Skeletal muscle cell (primary cell): ENCODE measurements around the gene USHBP1.

ENCODE experiments used
- DNase-seq: peaks from one replicate; pipeline ENCODE4 v3.0.0-alpha.2; 2010; ENCODE audit warnings: low read depth
- H3K4me3 ChIP-seq: 2 replicates; pipeline ENCODE4 v1.5.1; 2011; ENCODE audit warnings: low read depth, mild to moderate bottlenecking, control low read depth, low read length, moderate library complexity

Gene USHBP1

DNA sequence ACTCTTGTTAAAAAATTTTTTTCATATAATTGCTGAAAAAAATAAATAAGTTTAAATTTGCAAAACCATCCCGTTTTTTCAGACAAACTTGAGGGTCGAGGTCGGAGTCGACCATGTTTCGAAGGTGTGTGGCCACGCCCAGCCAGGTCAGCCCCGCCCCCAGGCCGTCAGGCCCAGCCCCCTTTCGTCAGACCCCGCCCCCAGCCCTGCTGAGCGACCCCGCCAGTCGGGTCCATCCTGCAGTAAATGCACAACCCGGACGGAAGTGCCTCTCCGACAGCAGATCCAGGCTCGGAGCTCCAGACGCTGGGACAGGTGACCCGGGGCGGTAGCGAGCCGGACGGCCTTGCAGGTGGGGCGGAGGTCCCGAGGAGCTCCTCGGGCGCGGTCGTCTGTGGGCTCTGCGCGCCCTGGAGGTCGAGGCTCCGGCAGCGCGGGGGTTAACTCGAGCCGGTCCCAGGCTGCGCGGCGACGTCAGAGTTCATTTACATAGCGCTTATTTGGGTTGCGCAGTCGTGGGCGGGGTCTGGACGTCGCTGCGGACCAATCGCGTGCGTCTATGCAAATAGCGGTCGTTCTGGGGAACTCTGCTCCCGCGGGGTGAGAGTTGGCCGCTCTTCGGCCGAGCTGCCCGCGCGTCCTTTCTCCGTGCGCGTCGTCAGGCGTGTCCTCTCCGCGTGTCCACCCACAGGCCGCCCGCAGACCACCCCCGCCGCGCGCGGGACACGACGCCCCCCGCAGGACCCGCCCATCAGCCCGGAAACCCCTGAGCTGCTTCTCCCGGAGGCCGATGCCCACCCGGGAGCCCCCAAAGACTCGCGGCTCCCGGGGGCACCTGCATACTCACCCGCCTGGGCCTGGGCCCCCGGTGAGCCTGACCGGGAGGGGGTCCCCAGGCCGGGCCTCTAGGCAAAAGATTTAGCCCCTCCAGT is 38.3 kb downstream of the USHBP1 start, which contains the start of gene OCEL1:
Gene OCEL1, plus strand, starts transcription at position 225 of the 932 bp plus-strand sequence. Its CDS starts 22 bp downstream, at position 247.
- H3K4me3 ChIP-seq, result peak within 1 kb of the TSS; percentile 71
- DNase-seq, result peak; percentile 88

DNA sequence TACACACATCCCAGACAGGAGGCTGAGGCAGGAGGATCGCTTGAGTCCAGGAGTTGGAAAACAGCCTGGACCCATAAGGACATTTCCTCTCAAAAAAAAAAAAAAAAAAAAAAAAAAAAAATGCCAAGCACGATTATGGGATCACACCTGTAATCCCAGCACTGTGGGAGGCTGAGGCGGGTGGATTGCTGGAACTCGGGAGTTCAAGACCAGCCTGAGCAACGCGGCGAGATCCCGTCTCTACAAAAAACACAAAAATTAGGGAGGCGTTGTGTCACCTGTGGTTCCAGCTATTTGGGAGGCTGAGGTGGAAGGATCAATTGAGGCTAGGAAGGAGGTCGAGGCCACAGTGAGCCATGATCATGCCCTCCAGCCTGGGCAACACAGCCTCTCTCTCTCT is 39.5 kb downstream of the USHBP1 start:
- DNase-seq, result no peak
- H3K4me3 ChIP-seq, result no peak overlapping the region

DNA sequence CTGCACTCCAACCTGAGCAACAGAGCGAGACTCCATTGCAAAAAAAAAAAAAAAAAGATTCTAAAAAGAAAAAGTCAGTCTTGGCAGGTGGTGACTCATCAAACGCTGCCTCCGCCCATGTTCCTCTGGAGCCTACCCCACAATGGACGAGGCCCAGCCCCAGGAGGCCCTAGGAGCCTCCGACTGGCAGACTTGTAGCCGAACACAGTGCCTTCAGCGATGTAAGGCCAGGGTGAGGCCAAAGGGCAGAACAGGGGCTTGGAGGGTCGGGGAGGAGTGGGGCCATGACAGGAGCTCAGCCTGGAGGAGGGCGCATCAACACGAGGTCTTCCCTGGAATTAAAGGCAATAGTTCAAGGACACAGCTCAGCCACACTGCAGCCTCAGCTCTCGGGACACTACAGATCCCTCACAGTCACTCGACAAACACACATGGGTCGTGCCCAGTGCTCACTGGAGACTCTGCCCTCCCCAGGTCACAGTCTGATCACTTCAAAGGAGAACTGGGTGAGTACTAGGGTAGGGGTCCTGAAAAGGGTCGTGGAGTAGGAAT is 44.3 kb downstream of the USHBP1 start:
- H3K4me3 ChIP-seq, result no peak overlapping the region
- DNase-seq, result peak; percentile 35

DNA sequence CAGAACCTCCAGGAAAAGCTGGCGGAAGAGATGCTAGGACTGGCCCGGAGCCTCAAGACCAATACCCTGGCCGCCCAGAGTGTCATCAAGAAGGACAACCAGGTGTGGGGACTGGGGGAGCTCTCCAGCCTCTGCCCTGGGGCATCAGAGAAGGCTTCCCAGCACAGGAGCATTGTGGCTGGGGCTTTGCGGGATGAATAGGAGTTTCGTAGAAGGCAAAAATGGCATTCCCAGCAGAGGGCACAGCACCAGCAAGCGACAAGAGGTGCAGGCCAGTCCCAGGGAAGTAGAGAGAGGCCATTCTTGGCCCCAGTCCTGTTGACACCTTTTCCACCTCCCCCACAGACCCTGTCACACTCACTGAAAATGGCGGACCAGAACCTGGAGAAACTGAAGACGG is 45.3 kb downstream of the USHBP1 start:
- no peak for DNase-seq
- no peak overlapping the region for H3K4me3 ChIP-seq

DNA sequence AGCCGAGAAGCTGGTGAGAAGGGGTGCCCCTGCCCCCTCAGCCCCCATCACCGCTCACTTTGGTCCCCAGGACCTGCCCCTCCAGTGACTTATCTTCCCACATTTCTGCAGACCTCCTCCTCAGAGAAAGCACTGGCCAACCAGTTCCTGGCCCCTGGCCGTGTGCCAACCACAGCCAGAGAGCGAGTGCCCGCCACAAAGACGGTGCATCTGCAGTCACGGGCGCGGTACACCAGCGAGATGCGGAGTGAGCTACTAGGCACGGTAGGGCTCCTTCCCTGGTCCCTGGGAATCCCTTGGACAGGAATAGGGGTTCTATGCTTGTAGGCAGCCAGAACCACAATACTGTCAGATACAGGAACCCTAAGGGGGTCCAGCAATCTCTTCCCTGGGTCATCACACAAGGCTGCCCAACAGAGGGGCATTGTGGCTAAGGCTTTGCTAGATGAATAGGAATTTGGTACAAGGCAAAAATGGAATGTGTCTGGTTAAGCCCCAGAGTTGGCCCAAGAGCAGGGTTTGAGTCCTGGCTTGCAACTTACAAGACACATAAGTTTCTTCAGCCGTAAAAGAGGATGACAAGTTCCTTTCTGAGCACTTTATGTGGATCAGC is 48.4 kb downstream of the USHBP1 start:
- no peak for DNase-seq
- H3K4me3 ChIP-seq, result peak overlapping the region; percentile 65

DNA sequence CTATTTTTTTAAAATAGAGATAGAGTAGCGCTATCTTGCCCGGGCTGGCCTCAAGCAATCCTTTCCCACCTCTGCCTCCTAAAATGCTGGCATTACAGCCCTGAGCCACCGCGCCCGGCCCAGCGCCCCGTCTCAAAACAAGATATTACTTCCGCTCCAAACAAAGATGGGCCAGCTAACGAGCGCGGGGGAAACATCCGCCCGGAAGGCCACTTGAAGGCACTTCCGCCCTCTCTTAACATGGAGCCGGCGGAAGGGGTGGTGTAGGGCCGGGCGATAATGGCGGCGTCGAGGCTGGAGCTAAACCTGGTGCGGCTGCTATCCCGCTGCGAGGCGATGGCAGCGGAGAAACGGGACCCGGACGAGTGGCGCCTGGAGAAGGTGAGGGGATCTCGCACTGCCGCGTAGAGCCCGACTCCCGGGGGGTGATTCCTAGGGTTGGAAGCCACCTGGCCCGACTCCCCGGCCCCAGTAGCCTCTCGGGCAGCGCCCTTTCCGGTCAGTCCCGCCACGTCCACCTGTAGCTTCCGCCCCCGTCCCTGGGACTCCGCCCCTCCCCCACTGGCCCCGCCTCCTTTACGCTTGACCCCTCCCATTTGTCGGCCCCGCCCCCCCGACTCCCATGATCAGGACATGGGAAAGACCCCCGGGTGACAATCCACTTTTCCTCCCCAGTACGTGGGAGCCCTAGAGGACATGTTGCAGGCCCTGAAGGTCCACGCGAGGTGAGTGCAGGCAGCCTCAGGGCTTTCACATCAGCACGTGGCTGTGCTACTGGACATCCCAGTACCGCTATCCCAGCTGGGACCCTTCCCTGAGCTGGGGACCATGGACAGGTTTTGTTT is 49.2 kb downstream of the USHBP1 start, which contains the start of gene USE1:
Gene USE1, plus strand, starts transcription at position 231 of the 845 bp plus-strand sequence. Its CDS starts 49 bp downstream, at position 280.
- H3K4me3 ChIP-seq, result peak within 1 kb of the TSS; percentile 65
- peak; percentile 66 for DNase-seq

DNA sequence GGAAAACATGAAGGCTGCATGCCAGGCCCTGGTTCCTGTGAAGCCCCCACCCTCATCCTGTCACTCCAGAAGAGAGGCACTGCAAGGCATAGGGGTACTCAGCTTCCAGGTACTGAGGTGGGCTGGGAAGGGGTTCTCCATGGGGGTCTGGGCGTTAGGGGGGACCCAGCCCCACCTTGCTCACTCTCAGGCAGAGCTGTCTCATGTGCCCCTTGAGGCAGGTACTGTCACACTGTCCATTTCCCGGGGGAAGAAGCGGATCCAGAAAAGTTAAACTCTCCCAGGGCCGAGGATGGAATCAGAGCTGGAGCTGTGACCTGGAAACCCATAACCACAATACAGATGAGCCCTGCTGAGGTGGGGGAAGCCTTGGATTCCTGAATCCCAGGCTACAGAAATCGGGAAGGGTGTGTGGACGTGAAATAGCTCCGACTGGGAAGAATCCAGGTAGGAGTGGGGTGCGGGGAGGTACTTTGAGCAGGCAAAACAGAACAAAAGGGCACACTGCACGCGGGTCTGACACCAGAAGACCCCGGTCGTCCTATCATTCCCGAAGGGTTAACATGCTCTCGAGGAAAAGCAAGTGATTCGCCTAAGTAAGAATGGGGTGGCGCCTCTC is 49.9 kb downstream of the USHBP1 start:
- no peak for DNase-seq
- peak overlapping the region; percentile 65 for H3K4me3 ChIP-seq

DNA sequence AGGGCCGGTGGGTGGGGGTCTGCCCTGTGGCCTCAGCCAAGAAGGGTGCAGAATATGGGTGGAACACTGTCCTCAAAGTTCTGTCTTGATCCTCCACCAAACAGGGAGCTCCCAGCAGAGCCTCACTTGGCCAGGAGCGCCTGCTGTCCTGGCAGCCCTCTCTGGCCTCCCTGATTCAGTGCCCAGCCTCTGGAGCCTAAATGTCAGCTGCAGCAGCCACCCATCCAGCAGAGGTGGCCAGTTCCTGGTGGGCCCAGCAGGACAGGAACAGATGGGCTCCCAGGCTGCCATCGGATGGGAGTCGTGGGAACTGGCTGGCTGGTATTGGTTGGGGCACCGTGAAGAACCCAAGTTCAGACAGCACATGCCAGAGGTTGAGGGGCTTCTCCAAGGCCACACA is 51.2 kb downstream of the USHBP1 start:
- DNase-seq, result no peak
- H3K4me3 ChIP-seq, result no peak overlapping the region

DNA sequence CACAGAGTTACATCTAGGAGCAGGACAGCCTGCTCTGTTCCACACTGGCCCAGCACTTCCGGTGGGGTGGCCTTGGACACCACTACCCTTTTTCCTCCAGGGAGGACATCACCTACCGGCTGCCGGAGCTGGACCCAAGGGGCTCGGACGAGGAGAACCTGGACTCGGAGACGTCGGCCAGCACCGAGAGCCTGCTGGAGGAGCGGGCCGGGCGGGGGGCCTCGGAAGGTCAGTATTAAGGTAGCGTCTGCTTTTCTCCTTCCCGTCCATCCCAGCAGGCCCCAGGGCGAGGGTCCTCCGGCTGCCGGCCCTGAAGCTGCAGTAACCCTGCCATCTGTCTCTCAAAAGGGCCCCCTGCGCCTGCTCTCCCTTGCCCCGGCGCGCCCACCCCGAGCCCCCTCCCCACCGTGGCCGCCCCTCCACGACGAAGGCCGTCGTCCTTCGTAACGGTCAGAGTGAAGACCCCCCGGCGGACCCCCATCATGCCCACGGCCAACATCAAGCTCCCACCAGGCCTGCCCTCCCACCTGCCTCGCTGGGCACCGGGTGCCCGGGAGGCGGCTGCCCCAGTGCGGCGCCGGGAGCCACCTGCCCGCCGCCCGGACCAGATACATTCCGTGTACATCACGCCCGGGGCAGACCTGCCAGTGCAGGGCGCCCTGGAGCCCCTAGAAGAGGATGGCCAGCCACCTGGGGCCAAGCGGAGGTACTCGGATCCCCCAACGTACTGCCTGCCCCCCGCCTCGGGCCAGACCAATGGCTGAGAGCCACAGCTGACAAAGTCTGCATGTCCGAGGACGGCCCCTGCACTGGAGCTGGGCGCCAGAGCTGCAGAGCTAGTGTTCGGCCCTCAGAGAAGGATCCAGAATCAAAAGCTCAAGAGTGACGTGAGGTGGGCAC is 52.7 kb downstream of the USHBP1 start:
- no peak for DNase-seq
- H3K4me3 ChIP-seq, result no peak overlapping the region

DNA sequence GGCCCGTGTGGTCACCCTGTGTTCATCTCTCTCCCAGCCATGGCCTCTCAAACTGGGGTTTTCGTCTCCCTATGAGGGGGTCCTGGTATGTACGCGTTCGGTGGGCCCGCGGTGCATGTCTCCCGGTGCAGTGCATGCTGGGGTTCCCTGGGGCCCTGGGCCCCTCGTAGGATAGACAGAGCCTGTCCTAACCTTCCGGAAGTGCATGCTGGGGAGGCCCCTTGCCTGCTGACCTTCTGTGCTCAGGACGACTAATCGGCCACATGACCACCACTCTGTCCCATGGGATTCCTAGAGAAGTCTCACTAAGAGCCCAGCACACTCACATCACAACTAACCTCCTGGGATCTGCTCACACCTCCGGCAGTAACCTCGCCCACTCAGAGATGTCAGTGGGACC is 54.2 kb downstream of the USHBP1 start:
- no peak for DNase-seq

DNA sequence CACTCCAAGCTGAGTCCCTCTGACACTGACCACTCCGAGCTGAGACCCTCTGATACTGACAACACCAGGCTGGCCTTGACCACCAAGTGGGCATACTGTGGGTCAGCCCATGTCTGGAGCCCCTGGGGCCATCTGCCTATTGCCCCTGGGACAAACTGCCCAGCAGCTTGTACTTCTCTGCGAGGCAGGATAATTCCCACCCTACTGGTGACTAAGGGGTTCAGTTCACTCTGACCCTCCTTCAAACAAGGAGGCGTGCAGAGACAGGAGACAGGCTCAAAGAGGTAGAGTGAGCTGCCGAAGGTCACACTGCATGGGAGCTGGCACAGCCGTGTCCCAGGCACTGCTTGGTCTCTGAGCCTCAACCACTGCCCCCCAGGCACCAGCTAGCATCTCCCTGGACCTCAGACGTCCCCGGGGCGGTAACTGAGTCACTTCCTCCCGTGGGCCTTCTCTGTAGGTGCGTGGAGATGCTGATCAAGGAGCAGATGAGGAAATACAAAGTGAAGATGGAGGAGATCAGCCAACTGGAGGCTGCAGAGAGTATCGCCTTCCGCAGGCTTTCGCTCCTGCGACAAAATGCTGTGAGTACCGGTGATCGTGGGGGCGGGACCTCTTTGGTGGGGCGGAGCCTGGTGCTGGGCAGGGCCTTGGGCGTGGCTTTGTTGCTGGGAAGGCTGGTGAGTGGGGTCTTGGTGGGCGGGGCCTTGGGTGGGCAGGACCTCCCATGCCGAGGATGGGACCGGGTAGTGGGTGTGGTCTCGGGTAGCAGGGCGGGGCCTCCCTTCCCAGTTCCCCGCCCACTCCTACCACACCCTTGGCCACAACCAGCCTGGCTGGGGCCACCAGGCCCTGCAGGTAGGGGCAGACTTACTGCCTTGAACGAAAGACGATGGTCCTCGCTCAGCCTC is 55.2 kb downstream of the USHBP1 start:
- H3K4me3 ChIP-seq, result no peak overlapping the region
- no peak for DNase-seq

More for the DNA sequence above, 54.2 kb downstream of the USHBP1 start:
- H3K4me3 ChIP-seq, result no peak overlapping the region

DNA sequence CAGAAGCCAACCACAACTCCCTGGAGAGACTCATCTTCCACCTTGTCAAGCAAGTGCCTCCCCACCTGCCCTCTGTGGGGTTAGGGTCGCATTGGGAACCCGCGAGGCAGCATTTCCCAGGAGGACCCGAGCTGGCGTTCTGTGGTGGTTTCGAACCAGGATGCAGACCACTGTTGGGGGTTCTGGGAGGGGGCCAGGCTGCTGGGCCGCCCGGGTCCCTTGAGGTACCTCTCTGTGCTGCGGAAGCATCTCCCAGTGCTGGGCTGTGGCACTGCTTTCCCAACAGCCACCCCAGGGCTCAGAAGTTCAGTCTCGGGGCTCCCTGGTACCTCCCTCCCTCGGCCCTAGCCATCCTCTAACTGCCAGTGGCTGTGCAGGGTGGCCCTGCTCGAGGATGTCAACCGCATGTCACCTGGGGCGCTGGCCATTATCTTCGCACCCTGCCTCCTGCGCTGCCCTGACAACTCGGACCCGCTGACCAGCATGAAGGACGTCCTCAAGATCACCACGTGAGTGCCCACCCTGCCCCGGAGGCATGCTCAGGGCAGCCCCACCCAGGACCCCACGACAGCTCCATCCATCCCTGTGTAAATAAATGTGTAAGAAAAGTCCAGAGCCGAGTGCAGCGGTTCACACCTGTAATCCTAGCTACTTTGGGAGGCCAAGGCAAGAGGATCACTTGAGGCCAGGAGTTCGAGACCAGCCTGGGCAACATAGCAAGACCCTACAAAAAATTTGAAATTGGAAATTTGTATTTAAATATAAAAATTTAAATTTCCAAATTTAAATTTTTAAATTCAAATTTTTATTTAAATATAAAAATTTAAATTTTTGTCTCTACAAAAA is 57.6 kb downstream of the USHBP1 start:
- no peak overlapping the region for H3K4me3 ChIP-seq
- no peak for DNase-seq

DNA sequence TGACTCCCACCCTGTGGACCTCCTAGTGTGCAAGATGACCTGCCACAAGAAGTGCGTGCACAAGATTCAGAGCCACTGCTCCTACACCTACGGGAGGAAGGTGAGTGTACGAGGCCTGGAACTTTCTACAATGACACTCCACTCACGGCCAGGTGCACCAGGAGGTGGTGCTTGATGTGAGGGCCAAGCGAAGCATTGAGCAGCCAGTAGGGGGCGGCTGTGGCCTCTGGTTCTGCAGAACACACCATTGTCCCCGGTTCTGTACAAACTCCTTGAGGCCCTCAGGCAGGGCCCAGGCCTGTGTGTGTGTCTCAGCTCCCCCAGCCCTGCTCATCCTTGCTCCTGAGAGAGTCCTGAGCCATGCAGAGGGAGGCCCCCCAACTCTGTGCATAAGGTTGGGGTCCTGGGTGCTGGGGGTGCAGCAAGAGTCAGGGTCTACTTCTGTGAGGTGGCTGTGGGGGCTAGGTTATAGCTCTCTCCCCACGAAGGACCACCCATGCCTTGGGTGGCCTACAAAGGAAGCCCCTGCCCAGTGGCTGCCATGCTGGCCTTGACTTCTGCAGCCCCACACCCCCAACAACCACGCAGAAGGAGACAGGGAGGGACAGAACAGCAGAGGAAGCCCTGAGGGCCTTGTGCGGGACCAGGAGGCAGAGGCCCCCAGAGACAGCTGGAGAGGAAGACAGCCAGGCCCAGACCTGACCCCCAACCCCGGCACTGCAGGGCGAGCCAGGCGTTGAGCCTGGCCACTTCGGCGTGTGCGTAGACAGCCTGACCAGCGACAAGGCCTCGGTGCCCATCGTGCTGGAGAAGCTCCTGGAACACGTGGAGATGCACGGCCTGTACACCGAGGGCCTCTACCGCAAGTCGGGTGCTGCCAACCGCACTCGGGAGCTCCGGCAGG is 59.1 kb downstream of the USHBP1 start:
- H3K4me3 ChIP-seq, result no peak overlapping the region
- no peak for DNase-seq

DNA sequence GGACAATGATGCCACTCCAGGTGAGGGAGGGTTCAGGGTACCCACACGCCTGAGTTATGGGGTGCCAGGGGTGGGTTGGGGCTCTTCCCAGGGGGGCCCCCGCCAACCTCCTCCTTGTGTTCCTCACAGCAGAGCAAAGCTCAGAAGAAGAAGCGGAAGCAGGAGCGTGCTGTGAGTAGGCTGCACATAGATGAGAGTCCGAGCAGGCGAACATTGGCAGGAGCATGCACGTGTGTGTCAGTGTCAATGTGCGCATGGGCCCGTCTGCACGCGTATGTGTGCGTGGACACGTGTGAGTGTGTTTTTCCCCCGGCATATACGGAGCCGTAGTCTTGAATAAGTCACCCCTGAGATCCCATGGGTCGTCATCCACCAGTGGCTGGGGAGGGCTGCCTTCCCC is 61.8 kb downstream of the USHBP1 start:
- no peak for DNase-seq
- H3K4me3 ChIP-seq, result no peak overlapping the region

DNA sequence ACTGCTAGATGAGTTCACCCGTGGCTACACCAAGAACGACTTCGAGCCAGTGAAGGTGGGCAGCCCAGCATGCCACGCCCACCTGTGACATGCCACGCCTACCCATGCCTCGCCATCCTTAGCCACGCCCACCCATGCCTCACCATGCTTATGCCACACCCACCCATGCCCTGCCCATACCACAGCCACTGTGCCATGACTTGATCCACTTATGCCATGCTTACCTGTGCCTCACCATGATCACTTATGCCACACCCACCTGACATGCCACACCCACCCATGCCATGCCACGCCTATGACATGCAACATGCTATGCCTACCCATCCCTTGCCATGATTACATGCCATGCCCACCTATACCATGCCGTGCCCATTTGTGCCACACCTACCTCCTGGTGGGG is 62.3 kb downstream of the USHBP1 start:
- DNase-seq, result no peak
- H3K4me3 ChIP-seq, result no peak overlapping the region
